ENCODE measurements around the gene SRRM3. TPM values are rescaled to one million over a fixed set of nuclear protein-coding genes. Genes with fewer than 3 reads are reported as not detected.

The SRRM3 gene
- total RNA-seq, 1 donor, result 0.18 TPM

DNA sequence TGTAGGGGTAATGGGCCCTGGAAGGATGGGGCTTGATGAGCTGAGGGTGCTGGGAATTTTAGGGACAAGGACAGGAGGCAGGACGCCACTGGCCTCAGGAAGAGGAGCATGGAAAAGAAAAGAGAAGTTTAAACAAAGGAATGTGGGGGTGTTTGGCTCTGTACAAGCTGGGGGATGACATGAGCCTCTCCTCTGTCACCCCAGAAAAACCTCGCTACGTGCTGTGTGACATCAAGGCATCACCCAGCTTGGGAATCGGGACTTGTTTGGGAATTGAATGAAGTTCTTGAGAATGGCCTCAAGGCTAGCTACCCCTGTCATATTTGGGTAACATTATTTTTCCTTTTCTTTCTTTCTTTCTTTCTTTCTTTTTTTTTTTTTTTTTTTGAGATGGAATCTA is 53.1 kb downstream of the SRRM3 start:
- TF ChIP-seq, protein P1, sequence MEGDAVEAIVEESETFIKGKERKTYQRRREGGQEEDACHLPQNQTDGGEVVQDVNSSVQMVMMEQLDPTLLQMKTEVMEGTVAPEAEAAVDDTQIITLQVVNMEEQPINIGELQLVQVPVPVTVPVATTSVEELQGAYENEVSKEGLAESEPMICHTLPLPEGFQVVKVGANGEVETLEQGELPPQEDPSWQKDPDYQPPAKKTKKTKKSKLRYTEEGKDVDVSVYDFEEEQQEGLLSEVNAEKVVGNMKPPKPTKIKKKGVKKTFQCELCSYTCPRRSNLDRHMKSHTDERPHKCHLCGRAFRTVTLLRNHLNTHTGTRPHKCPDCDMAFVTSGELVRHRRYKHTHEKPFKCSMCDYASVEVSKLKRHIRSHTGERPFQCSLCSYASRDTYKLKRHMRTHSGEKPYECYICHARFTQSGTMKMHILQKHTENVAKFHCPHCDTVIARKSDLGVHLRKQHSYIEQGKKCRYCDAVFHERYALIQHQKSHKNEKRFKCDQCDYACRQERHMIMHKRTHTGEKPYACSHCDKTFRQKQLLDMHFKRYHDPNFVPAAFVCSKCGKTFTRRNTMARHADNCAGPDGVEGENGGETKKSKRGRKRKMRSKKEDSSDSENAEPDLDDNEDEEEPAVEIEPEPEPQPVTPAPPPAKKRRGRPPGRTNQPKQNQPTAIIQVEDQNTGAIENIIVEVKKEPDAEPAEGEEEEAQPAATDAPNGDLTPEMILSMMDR (IDR thresholded peaks at IDR 0.05; ENCODE audit: insufficient read depth, low read length), result no peak
- DNase-seq (ENCODE audit: low read depth), result no peak
- H3K4me3 ChIP-seq (ENCODE audit: low read depth, low read length), result no peak overlapping the region

DNA sequence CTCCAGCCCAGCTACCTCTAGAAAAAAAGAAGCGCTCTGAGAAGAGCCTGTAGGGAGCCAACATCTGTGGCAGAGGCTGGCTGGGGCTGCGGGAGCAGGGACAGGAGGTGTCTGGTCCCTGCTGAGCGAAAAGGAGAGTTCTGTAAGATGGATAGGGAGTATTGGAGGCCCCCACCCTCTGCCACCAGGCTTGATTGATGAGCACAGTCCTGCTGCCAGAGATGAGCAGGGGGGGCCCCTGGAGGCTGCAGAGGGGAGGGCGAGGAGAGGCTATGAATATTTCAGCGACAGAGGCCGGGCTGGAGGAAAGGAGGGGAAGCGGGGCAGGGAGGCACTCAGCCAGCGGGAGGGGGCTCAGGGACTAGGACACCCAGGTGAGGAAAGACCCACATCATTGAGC is 56.3 kb downstream of the SRRM3 start:
- TF ChIP-seq, protein P1 (IDR thresholded peaks at IDR 0.05; ENCODE audit: insufficient read depth, low read length), result no peak
- DNase-seq (ENCODE audit: low read depth), result no peak
- H3K4me3 ChIP-seq (ENCODE audit: low read depth, low read length), result no peak overlapping the region

DNA sequence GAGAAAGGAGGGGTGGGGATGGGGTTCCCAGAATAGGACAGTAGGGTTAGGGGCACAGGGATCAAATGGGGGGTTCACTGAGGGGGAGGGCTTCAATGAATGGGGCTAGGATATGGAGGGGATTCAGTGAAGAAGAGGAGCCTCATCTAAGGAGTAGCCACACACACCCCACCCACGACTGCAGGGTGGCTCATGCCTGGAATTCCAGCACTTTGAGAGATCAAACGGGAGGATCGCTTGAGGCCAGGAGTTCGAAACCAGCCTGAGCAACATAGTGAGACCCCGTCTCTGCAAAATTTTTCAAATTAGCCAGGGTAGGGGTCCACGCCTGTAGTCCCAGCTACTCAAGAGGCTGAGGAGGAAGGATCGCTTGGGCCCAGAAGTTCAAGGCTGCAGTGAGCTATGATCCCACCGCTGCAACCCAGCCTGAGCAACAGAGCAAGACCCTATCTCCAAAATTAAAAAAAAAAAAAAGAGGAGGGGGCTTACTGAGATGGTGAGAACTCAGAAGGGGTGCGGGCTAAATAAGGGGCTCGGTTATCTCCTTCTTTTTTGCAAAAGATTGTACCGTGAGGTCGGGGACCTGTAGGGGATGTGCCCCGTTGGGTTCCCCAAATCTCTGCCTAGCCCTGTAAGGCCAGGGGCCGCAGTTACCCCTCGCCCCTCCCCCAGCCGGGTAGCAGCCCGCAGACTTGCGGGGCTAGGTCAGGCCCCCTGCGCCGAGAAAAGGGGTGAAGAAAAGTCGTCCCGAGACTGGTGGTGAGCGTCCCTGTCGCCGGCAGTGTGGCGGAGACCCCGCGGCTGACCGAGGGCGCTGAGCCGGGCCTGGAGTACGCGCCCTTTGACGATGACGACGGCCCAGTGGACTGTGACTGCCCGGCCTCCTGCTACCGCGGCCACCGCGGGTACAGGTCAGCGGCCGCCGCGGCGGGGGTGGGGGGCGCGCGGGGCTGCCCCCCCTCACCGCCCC is 57.7 kb downstream of the SRRM3 start:
- TF ChIP-seq, protein P1 (IDR thresholded peaks at IDR 0.05; ENCODE audit: insufficient read depth, low read length), result no peak
- no peak for DNase-seq (ENCODE audit: low read depth)
- no peak overlapping the region for H3K4me3 ChIP-seq (ENCODE audit: low read depth, low read length)

DNA sequence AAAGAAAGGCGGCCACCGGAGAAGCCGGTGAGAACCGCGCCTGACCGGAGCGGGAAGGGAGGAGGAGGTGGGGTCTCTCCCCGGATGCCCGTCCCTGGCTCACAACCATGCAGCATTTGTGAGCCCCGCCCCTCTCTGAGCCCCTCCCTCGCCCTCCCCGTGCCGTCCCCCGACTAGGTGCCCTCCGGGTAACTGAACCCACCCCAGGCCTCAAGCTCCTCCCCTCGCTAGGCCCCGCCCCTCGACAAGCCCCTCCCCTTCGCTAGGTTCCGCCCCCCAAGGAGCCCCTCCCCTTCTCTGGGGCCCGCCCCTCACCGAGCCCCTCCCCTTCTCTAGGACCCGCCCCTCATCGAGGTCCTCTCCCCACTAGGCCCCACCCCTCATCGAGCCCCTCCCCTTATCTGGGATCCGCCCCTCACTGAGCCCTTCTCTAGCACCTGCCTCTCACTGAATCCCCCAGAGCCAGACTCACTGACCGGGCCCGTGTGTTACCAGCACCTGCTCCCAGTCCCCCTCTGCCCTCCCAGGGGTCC is 58.5 kb downstream of the SRRM3 start:
- no peak overlapping the region for H3K4me3 ChIP-seq (ENCODE audit: low read depth, low read length)
- no peak for DNase-seq (ENCODE audit: low read depth)
- TF ChIP-seq, protein P1 (IDR thresholded peaks at IDR 0.05; ENCODE audit: insufficient read depth, low read length), result no peak

DNA sequence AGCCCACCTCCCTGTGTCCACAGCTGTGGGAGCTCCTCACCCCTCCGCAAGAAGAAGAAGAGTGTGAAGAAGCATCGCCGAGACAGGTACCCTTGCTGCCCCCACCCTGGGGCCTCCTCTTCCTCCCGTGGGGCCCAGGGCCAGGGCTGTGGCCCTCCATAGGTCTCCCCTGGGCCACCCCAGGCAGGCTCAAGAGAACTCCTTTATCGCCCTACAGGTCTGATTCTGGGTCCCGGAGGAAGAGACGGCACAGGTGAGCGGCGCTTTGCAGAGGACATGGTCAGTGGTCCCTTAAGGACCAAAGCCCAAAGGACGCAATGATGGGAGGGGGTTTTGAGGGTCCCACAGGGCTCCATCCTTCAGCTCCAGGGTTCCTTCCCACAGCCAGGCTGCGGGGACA is 59.6 kb downstream of the SRRM3 start:
- no peak overlapping the region for H3K4me3 ChIP-seq (ENCODE audit: low read depth, low read length)
- no peak for DNase-seq (ENCODE audit: low read depth)
- TF ChIP-seq, protein P1 (IDR thresholded peaks at IDR 0.05; ENCODE audit: insufficient read depth, low read length), result no peak

DNA sequence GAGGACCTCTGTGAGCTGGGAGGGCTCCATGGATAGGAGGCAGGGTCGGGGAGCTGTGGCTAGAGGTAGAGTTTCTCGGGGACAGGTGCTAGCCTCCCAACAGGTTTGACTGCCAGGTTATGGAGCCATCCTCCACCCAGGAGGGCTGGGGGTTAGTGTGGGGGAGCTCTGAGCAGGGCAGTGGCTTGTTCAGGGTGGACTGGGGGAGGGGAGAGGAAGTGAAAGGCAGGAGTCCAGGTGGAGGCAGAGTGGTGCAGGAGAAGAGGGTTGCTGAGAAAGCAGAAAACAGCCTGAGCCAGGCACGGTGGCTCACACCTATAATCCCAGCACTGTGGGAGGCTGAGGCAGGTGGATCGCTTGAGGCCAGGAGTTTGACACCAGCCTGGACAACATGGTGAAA is 60.2 kb downstream of the SRRM3 start:
- H3K4me3 ChIP-seq (ENCODE audit: low read depth, low read length), result no peak overlapping the region
- TF ChIP-seq, protein P1 (IDR thresholded peaks at IDR 0.05; ENCODE audit: insufficient read depth, low read length), result no peak
- DNase-seq (ENCODE audit: low read depth), result no peak
